ENCODE results near the gene TMIE.
"Not testable (repeated sequence)": the region's sequence is repeated elsewhere in the genome, so short reads cannot be mapped to it uniquely, and the experiment has no call there.

Gene TMIE

DNA sequence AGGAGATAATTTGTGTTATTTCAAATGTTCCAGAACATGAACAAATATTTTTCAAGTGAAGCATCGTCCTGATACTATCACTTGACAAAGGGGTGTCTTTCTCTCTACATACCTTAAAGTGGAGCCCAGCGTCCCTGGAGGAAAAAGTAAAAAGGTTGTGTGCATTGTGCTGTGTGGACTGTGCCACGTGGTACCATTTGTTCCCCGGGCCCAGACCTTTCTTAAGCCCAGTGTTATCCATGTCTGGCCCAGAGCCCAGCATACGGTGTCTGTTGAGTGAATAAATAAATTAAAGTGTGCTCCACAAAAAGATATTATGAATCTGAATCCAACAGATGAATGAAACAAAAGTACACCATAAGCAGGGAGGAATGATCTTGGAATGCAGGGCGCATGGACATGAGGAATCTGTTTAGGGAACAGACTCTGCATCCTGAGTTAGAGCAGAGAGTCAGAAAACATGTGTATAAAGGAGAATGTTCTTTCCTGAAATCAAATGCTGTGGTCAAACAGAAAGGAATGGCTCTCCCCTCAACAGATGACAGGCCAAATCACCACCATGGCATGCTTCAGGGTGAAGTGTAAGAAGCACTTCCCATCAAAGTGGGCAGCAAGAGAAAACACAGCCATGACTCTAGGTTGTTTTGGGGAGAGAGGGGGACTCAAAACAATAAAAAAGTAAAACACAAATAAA, 24.6 kb downstream of the TMIE start:
- no peak for DNase-seq (ENCODE audit: low spot score)

DNA sequence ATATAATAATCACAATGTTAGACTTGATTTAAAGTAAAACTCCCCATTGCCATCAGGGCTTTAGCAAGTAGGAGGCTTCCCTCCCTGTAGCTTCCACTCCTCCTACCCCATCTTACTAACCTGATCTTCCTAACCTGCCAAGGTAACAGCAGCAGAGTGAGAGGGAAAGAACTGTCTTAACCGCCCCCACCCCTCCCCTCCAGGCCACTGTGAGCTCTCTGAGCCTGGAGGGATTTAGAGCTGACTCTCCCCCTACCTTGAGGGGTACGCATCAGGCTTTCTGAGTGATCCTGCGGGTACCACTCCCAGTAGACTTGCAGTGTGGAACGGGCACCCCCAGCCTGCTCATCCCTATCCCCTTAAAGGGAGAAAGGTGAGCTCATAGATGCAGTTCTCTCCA, 27.8 kb downstream of the TMIE start:
- no peak for DNase-seq (ENCODE audit: low spot score)

DNA sequence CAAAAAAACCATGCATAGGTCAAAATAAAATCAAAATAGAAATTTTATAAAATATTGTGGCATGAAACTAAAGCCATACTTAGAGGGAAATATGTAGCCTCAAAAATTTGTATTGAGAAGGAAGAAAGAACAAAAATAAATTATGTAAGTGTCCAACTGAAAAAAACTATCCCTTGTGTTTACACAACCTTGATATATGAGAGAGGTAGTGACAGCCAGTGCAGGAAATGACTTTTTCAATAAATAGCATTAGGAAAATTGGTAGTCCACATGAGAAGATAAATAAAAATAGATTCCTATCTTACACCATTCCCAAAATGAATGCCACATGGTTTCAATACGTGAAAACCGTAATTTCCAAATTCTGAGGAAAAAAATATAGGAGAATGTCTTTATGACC, 29.6 kb downstream of the TMIE start:
- no peak for DNase-seq (ENCODE audit: low spot score)

DNA sequence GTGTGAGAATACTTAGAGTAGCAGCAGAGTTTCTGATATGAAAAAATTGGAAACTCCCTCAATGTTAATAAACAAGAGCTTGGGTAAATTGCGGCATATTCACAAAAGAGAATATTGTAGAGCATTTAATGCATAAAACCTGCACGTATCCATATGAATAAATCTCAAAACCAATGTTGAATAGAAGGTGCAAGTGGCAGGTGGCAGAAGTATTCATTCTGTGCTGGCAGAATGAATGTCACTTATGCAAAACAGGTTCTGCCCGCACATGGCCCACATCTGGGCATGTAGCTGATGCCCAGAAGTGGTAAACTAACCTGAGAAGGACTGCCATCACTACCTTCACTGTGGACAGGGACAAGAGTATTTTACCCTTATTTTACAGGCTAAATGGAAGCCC, 30.6 kb downstream of the TMIE start:
- DNase-seq (ENCODE audit: low spot score) = no peak

GRCh38 chr3:46733026-46733800, 32.0 kb downstream of the TMIE start:
- no peak for DNase-seq (ENCODE audit: low spot score)

GRCh38 chr3:46734773-46735172, 33.6 kb downstream of the TMIE start:
- DNase-seq (ENCODE audit: low spot score) = no peak

DNA sequence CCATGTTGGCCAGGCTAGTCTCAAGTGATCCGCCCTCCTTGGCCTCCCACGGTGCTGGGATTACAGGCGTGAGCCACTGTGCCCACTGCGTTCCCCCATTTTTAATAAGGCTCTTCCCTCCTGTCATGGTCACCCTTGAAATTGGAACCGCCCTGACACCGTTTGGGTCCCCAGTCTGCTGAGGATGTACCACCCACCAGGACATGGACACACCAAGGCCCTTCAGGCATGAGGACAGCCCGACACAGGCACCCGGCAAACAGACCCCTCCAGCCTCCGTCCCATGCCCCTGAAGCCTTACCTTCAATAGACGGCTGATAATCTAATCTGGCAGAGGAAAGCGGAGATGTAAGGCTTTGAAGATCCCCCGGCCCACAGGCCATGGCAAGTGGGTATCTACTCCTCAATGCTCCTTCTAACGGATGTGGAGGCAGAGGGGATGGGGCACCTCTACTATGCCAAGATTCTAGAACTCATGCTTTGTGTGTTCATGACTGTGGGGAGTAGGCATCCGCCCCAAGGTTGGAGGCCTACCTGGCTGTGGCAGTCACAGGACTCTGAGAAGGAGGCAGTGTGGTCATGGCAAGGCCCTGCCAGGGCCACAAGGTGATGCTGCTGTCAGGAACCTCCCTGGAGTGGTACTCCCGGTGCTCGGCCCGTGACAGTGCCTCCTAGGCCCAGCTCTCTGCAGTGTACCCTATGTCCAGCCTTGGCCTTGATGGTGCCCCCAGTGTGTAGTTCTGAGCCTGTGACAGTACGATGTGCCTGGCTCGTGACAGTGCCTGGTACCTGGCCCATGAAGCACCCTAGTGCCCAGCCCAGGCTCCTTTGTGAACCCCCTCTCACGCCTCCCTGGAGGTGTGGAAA, 35.0 kb downstream of the TMIE start:
- no peak for DNase-seq (ENCODE audit: low spot score)

- DNase-seq (ENCODE audit: low spot score) = no peak
These were observed 36.1 kb downstream of the TMIE start for GRCh38 chr3:46737329-46737731.

DNA sequence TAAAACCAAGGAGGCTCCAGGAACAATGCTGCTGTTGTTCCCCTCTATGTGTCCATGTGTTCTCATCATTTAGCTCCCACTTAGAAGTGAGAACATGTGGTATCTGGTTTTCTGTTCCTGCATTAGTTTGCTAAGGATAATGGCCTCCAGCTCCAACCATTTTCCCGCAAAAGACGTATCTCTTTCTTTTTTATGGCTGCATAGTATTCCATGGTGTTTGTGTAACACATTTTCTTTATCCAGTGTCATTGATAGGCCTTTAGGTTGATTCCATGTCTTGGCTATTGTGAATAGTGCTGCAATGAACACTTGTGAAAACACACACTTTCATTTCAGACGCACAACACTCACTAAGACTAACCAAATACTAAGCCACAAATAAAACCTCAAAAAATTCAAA, 38.4 kb downstream of the TMIE start:
- DNase-seq (ENCODE audit: low spot score) = not testable (repeated sequence)

GRCh38 chr3:46742992-46743585, 41.9 kb downstream of the TMIE start:
- DNase-seq (ENCODE audit: low spot score) = no peak

DNA sequence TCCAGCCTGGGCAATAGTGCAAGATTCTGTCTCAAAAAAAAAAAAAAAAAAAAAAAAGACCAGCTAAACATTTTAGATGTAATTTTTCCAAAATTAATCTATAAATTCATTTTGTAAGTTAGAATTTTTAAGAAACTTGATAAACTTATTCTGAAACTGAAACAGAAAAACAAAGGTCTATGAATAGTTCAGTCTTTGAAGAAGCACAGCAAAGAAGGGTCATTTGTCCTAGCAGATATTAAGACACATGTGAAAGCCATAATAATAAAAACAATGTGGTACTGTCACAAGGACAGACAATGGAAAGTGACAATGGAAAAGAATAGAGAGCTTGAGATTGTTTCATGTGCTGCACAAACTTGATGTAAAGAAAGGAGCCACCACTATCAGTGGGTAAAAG, 45.5 kb downstream of the TMIE start:
- no peak for DNase-seq (ENCODE audit: low spot score)

- no peak for DNase-seq (ENCODE audit: low spot score)
These were observed 47.0 kb downstream of the TMIE start for GRCh38 chr3:46748170-46748569.

- no peak for DNase-seq (ENCODE audit: low spot score)
These were observed 47.9 kb downstream of the TMIE start for GRCh38 chr3:46749129-46749528.

- DNase-seq (ENCODE audit: low spot score) = no peak
These were observed 49.4 kb downstream of the TMIE start for GRCh38 chr3:46750555-46751038.

DNA sequence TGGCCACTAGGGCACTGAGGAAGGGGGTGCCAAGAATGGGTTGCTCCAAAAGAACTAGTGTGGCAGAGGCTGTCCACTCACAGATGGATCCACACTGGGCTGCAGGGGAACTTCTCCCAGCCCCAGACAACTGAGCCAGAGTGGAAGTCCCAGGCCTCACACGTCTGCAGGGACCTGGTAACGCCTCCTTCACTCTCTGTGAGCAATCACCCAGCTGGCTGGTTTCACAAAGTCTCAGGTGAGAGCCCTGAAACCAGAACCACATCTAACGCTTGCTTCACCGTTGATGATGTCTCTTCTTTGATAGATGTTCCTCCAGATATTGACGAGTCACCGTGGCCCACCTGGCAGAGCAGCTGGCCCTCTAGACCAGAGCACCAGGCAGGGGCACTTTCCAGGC, 51.9 kb downstream of the TMIE start:
- DNase-seq (ENCODE audit: low spot score) = not testable (repeated sequence)

DNA sequence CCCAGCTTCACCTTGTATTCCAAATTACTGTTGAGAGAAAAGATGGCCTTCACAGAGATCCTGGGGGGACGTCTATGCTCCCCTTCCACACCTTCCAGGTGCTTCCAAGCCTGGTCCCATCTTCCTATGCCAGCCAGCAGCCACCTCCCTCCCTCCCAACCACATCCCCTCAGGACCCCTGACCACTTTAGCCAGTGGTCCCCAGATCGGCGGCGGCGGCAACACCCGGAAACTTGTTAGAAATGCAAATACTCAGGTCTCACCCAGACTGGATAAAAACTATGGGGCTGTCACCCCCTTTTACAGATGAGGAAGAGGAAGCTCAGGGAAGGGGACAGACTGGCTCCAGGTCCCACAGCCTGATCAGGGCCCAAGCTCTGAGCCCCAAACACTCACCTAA, 54.5 kb downstream of the TMIE start:
- DNase-seq (ENCODE audit: low spot score) = no peak

- DNase-seq (ENCODE audit: low spot score) = no peak
These were observed 55.5 kb downstream of the TMIE start for GRCh38 chr3:46756642-46757041.

GRCh38 chr3:46759239-46760167, 58.3 kb downstream of the TMIE start:
- no peak for DNase-seq (ENCODE audit: low spot score)
